MG63 (cell line): Measurements from ENCODE around the gene SYNGR4. TPM values are rescaled to one million over a fixed set of nuclear protein-coding genes. Genes with fewer than 3 reads are reported as not detected.
A peak's percentile ranks its signal among the peaks of the same experiment; 100 is the strongest.

Source experiments
- DNase-seq: peaks from one replicate; pipeline ENCODE4 v3.0.0-alpha.2; 2020
- H3K27me3 ChIP-seq: fragments of 250-450 bp; sonication (Bioruptor Pico); 2 replicates; pipeline ENCODE4 v1.5.1; 2020; ENCODE audit warnings: mild to moderate bottlenecking, moderate library complexity
- H3K36me3 ChIP-seq: fragments of 250-450 bp; sonication (Bioruptor Pico); 2 replicates; pipeline ENCODE4 v1.5.1; 2020; ENCODE audit warnings: mild to moderate bottlenecking, moderate library complexity
- H3K4me3 ChIP-seq: fragments of 250-450 bp; sonication (Bioruptor Pico); 2 replicates; pipeline ENCODE4 v1.5.1; 2020; ENCODE audit warnings: mild to moderate bottlenecking, moderate library complexity
- H3K9me3 ChIP-seq: fragments of 250-450 bp; sonication (Bioruptor Pico); 2 replicates; pipeline ENCODE4 v1.5.1; 2020; ENCODE audit warnings: mild to moderate bottlenecking, moderate library complexity
- total RNA-seq: library from RNA; depleted of rRNA; stranded (reverse); fragments of >200 nt; shearing (Covaris generic); gene quantifications from 2 replicates; pipeline ENCODE4 v1.2.3, GENCODE V29; 2014; ENCODE audit warnings: low replicate concordance

The SYNGR4 gene
- total RNA-seq, 1 experiment from 2014 or later, result not detected

- H3K4me3 ChIP-seq, result peak overlapping the region; percentile 48
- H3K9me3 ChIP-seq, result no peaks in the 10 kb centered on the region
- peak; percentile 87 for DNase-seq
- H3K36me3 ChIP-seq, result no peaks in the 10 kb centered on the region
- peaks cover 30% of the 10 kb centered on the region for H3K27me3 ChIP-seq
Observed at GRCh38 chr19:48398375-48399235, 34.4 kb downstream of the SYNGR4 start.

- Histone ChIP-seq H3K9me3 (no peaks in the 10 kb centered on the region), H3K4me3 (no peak overlapping the region), H3K36me3 (no peaks in the 10 kb centered on the region; the same call in 1 of the 2 replicates), H3K27me3 (peaks cover 17% of the 10 kb centered on the region)
- peak; percentile 63 for DNase-seq
Observed at GRCh38 chr19:48400018-48400742, 36.0 kb downstream of the SYNGR4 start.

GRCh38 chr19:48401287-48401686 is 37.1 kb downstream of the SYNGR4 start:
- no peak for DNase-seq
- H3K4me3 ChIP-seq, result no peak overlapping the region
- H3K9me3 ChIP-seq, result 0 out of 2 replicates have a peak, but pooled peaks cover 2% of the 10 kb centered on the region
- no peaks in the 10 kb centered on the region; the same call in 1 of the 2 replicates for H3K36me3 ChIP-seq
- peaks cover 9% of the 10 kb centered on the region for H3K27me3 ChIP-seq

DNA sequence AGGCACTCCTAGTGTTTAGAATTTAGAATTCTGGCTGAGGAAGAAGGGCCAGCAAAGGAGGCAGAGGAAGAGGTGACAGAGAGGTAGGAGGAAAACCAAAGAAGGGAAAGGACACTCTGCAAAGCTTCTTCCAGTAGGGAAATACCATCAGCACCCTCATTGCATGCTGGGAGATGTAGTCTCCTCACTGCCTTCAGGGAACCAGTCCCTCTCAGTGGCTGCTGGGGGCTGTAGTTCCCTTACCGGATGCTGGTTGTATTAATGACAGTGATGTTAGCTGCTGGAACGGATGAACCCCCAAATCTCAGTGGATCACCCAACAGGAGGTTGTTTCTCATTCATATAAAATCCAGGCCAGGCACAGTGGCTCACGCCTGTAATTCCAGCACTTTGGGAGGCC is 39.4 kb downstream of the SYNGR4 start:
- 0 out of 2 replicates have a peak, but pooled peaks cover 2% of the 10 kb centered on the region for H3K9me3 ChIP-seq

DNA sequence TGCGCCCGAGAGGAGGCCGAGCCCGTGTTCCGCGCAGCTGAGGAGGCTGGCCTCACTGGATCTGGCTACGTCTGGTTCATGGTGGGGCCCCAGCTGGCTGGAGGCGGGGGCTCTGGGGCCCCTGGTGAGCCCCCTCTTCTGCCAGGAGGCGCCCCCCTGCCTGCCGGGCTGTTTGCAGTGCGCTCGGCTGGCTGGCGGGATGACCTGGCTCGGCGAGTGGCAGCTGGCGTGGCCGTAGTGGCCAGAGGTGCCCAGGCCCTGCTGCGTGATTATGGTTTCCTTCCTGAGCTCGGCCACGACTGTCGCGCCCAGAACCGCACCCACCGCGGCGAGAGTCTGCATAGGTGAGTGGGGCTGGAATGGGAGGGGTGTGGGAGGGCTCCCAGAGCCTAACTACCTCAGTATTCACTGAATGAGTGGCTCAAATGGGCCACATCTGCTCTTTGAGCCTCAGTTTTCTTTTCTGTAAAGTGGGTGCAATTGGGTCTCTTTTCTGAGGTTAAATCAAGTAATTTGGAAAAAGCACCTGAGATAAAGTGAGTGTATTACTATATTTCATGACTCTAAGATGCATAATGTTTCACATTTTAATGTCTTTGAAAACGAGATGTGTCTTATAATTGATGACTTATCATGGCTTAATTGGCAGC is 41.0 kb downstream of the SYNGR4 start:
- DNase-seq, result no peak
- 0 out of 2 replicates have a peak, but pooled peaks cover 2% of the 10 kb centered on the region for H3K9me3 ChIP-seq
- H3K27me3 ChIP-seq, result no peaks in the 10 kb centered on the region
- H3K4me3 ChIP-seq, result no peak overlapping the region
- H3K36me3 ChIP-seq, result no peaks in the 10 kb centered on the region; the same call in 1 of the 2 replicates

More for the DNA sequence above, 39.4 kb downstream of the SYNGR4 start:
- Histone ChIP-seq H3K4me3 (no peak overlapping the region), H3K36me3 (no peaks in the 10 kb centered on the region; the same call in 1 of the 2 replicates), H3K27me3 (no peaks in the 10 kb centered on the region)
- peak; percentile 66 for DNase-seq

DNA sequence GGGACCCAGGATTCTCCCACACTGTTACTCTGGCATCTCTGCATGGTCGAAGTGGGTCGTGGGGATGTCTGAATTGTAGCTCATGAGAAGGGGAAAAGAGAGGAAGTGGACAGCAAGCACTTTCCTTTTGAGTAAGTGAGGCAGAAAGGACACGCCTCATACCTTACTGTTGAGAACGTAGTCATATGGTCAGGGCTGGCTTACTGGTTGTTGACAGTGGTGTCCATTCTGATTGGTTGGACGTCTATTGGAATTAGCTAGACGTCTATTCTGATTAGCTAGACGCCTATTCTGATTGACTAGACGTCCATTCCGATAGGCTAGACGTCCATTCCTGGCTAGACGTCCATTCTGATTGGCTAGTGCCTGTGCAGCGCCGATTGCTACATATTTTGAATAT is 41.7 kb downstream of the SYNGR4 start:
- Histone ChIP-seq H3K27me3 (no peaks in the 10 kb centered on the region), H3K4me3 (no peak overlapping the region), H3K9me3 (0 out of 2 replicates have a peak, but pooled peaks cover 2% of the 10 kb centered on the region), H3K36me3 (no peaks in the 10 kb centered on the region; the same call in 1 of the 2 replicates)
- no peak for DNase-seq

- H3K9me3 ChIP-seq, result no peaks in the 10 kb centered on the region
- no peaks in the 10 kb centered on the region for H3K27me3 ChIP-seq
- H3K4me3 ChIP-seq, result no peak overlapping the region
- peak; percentile 88 for DNase-seq
- H3K36me3 ChIP-seq, result no peaks in the 10 kb centered on the region
Observed at GRCh38 chr19:48413879-48414587, 49.9 kb downstream of the SYNGR4 start.

- Histone ChIP-seq H3K9me3 (no peaks in the 10 kb centered on the region), H3K36me3 (no peaks in the 10 kb centered on the region), H3K27me3 (no peaks in the 10 kb centered on the region), H3K4me3 (no peak overlapping the region)
- DNase-seq, result peak; percentile 70
Observed at GRCh38 chr19:48415395-48415794, 51.2 kb downstream of the SYNGR4 start.

DNA sequence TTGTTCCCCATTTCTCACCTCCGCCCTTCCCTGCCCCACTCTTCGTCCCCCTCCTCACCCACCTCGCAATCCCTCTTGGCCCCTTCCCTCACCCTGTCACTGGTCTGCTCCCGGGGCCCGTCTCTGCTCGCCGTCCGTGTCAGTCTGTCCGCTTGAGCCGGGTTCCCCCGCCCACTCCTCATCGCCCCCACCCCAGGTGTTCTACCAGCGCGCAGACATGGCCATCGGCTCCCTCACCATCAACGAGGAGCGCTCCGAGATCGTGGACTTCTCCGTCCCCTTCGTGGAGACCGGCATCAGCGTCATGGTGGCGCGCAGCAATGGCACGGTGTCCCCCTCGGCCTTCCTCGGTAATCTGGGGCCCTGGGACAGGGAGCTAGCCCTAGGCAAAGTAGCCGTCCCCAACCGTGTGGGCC is 51.6 kb downstream of the SYNGR4 start:
- Histone ChIP-seq H3K36me3 (no peaks in the 10 kb centered on the region), H3K27me3 (no peaks in the 10 kb centered on the region), H3K9me3 (no peaks in the 10 kb centered on the region), H3K4me3 (no peak overlapping the region)
- DNase-seq, result no peak

DNA sequence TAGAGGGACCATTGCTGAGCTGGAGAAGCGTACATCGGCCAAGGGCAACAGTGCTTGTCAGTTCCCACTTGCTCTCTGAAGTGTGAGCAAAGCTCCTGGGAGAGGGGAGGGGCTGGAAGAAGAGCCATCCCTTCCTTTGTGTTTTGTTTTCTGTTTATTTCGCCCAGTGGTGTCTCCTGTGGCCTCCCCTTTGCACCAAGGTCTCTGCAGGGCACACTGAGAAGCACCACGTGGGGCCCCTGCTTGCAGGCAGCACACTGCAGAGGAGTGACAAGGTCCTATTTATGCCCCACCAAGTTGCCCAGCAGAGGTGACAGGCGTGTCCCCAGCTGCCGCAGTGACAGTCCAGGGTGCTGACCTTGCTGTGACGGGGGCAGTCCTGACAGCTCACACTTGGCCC is 53.3 kb downstream of the SYNGR4 start:
- H3K9me3 ChIP-seq, result no peaks in the 10 kb centered on the region
- DNase-seq, result no peak

GRCh38 chr19:48418317-48419064 is 54.3 kb downstream of the SYNGR4 start:
- Histone ChIP-seq H3K36me3 (no peaks in the 10 kb centered on the region), H3K27me3 (no peaks in the 10 kb centered on the region), H3K4me3 (no peak overlapping the region), H3K9me3 (no peaks in the 10 kb centered on the region)
- DNase-seq, result no peak

More for the DNA sequence above, 53.3 kb downstream of the SYNGR4 start:
- no peak overlapping the region for H3K4me3 ChIP-seq
- no peaks in the 10 kb centered on the region for H3K36me3 ChIP-seq
- H3K27me3 ChIP-seq, result no peaks in the 10 kb centered on the region

DNA sequence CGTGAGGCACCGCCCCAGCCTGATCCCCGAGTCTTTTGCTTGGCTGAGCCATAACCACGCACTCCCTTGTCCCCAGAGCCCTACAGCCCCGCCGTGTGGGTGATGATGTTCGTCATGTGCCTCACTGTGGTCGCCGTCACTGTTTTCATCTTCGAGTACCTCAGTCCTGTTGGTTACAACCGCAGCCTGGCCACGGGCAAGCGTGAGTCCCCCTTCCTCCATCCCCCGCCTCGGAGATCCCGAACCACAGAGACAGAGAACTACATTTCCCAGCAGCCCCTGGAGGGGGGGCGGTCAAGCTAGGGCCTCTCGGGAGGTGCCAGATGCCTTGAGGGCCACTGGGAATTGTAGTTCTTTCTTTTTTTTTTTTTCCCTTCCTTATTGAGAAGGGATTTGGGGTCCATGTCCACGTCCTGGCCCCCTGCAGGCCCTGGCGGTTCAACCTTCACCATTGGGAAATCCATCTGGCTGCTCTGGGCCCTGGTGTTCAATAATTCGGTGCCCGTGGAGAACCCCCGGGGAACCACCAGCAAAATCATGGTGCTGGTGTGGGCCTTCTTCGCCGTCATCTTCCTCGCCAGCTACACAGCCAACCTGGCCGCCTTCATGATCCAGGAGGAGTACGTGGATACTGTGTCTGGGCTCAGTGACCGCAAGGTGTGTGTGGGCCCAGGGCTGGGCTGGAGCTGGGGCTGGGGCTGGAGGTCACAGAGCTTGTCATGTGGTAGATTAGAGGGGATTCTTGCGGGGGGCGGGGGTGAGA is 55.2 kb downstream of the SYNGR4 start:
- no peak overlapping the region for H3K4me3 ChIP-seq
- no peaks in the 10 kb centered on the region for H3K9me3 ChIP-seq
- no peaks in the 10 kb centered on the region for H3K27me3 ChIP-seq
- no peaks in the 10 kb centered on the region for H3K36me3 ChIP-seq
- DNase-seq, result no peak

GRCh38 chr19:48421548-48421947 is 57.4 kb downstream of the SYNGR4 start:
- H3K27me3 ChIP-seq, result no peaks in the 10 kb centered on the region
- no peak overlapping the region for H3K4me3 ChIP-seq
- H3K9me3 ChIP-seq, result no peaks in the 10 kb centered on the region
- DNase-seq, result no peak
- no peaks in the 10 kb centered on the region for H3K36me3 ChIP-seq

DNA sequence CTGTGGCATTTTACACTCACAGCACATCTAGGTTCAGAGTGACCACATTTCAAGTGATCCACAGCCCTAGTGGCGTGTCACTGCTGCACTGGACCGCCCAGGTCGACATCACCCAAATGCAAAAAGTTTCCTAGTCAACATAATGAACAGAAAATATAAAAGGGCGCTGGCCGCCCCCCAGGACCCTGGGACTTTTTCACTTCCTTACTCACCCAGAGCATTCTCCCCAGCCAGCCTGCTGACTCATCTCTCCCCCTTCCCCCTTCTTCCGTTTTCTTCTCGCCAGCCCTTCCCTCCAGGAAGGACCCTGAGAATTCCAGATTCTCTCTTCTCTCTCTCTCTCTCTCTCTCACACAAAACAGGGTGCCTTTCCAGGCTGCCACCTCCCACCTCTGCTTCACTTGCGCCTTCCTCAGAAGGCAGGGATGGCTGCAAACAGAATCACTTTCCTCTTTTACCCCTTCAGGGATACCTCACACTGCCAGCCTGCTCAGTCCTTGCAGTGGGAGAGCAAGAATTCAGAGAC is 60.6 kb downstream of the SYNGR4 start:
- Histone ChIP-seq H3K4me3 (no peak overlapping the region), H3K9me3 (no peaks in the 10 kb centered on the region), H3K36me3 (no peaks in the 10 kb centered on the region), H3K27me3 (no peaks in the 10 kb centered on the region)
- DNase-seq, result peak; percentile 83
